Retinal pigment epithelial cell (primary cell): ENCODE data around the gene SLC16A12.

Experiments used
- DNase-seq: peaks from one replicate; pipeline ENCODE4 v3.0.0-alpha.2; 2010; ENCODE audit warnings: low read depth
- H3K4me3 ChIP-seq: 2 replicates; pipeline ENCODE4 v1.5.1; 2011; ENCODE audit warnings: mild to moderate bottlenecking, low read length, control low read depth, moderate library complexity
- TF ChIP-seq, protein P1 (sequence below): conservative IDR thresholded peaks from 2 replicates; pipeline ENCODE4 v1.5.1; 2011; ENCODE audit warnings: low read depth, low read length, control low read depth, inconsistent platforms

The SLC16A12 gene

DNA sequence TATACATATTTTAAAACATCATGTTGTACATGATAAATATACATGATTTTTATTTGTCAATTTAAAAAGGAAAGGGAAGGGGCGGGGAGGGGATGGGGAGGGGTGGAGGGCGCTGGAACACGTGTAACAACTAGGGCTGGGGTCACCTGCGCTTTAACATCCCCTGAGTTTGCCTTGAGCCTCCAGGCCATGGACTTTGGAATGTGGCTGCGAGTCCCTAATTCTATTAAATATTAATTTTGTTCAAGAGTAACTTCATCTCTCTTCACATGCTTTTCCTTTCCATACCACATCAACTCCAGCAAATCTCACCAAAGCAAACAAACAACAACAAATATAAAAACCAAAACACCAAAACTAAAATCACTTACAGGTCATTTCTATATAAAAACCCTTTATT, 110.4 kb downstream of the SLC16A12 start:
- no peak overlapping the region for H3K4me3 ChIP-seq
- TF ChIP-seq, protein P1, sequence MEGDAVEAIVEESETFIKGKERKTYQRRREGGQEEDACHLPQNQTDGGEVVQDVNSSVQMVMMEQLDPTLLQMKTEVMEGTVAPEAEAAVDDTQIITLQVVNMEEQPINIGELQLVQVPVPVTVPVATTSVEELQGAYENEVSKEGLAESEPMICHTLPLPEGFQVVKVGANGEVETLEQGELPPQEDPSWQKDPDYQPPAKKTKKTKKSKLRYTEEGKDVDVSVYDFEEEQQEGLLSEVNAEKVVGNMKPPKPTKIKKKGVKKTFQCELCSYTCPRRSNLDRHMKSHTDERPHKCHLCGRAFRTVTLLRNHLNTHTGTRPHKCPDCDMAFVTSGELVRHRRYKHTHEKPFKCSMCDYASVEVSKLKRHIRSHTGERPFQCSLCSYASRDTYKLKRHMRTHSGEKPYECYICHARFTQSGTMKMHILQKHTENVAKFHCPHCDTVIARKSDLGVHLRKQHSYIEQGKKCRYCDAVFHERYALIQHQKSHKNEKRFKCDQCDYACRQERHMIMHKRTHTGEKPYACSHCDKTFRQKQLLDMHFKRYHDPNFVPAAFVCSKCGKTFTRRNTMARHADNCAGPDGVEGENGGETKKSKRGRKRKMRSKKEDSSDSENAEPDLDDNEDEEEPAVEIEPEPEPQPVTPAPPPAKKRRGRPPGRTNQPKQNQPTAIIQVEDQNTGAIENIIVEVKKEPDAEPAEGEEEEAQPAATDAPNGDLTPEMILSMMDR = no peak
- DNase-seq = no peak

DNA sequence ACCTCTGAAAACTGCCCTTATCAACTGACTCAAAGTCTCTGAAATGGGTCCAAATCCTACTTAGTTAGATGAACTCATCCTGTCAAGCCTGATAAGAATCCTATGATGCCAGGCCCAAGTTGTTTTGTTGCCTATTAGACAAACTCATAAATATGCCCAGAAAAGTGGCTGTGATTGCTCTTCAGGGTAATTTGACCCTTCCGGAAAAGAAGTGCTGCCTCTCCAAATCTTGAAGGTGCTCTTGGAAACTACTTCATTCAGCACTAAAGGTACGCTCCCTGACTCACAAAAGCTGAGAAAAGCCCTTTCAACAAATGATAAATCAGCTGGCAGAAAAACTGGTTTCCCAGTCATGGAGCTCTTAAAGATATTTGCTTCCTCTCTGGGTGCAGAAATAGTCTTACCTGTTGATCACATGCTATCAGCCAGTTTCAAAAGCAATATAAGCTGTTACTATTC, 114.3 kb downstream of the SLC16A12 start:
- TF ChIP-seq, protein P1 = no peak
- H3K4me3 ChIP-seq = no peak overlapping the region
- no peak for DNase-seq

DNA sequence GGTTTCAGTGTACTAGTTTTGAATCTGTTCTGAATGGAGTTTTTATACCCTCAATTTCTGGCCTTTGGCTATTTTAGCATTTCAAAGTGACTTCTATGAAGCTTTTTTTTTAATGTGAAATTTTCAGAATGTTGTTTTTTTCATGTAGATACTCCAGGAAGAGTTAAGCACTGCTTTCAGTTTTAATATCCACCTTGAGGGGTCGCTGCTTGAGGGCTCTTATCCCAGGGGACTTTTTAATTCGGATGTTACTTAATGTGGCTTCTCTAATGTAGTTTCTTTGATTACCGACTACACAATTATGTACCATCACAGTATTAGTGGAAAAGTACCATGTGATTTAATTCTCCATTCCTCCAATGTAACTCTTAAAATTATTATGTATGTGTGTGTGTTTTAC, 115.8 kb downstream of the SLC16A12 start:
- H3K4me3 ChIP-seq = no peak overlapping the region
- TF ChIP-seq, protein P1 = peak; percentile 53
- DNase-seq = no peak

DNA sequence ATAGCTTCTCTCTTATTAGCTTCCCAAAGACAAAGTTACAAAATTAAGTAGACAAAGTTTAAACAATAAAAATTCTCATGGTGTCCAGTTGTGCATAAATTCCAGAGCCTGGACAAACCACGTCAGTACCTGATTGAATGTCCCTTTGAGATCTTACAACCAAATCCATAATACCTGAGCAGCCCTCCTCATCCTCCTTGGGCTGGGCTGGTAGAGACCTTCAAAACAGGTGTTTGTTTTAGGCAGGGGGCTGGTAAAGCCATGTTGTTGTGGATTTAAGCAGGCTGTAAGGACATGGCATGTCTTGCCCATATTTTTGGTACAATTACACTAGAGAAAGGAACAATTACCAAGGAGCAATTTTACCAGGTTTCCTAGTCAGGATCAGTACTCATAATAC, 118.9 kb downstream of the SLC16A12 start:
- no peak overlapping the region for H3K4me3 ChIP-seq
- DNase-seq = no peak
- TF ChIP-seq, protein P1 = no peak

DNA sequence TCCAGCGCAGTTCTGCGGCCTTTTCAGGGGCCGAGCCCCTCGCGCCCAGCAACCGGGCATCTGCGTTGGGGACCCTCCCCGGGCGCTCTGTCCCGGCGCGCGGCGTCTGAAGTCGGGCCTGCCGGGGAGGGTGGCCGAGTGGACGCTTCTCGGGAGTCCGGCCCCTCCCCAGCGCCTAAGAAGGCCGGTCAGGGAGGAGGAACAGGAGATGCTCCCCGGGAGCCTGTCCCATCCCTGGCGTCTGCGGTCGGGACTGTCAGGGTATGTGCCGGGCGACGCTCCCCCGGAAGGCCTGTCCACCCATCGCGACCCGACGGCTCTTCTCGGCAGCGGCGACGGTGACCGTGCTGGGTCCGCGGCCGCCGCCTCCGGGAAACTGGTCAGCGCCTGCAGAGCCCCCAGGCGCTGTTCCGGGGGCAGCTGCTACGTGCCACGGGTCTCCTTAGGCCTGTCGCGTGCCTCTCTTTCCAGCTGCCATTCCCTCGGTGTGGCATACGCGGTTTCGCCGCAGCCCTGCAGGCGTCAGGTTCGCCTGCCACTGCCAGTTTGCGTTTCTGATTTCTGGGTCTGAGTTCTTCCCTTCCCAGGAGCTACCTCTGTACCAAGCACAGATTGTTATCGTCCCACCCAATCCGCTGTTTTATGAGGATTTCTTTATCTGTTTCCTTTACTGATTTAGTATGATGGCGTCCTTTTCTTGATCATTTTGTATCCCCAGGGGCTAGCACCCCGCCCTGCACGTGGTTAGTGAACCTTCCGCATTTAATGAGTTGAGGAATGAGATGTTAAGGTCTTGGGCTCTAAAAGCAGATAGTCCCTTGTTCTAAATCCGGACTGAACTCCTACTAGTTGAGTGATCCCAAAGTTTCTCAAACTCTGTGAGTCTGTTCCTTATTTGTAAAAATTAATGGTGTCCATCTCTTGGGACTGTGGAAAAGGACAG, 120.2 kb downstream of the SLC16A12 start:
- no peak for DNase-seq
- TF ChIP-seq, protein P1 = no peak
- H3K4me3 ChIP-seq = peak overlapping the region; percentile 86

DNA sequence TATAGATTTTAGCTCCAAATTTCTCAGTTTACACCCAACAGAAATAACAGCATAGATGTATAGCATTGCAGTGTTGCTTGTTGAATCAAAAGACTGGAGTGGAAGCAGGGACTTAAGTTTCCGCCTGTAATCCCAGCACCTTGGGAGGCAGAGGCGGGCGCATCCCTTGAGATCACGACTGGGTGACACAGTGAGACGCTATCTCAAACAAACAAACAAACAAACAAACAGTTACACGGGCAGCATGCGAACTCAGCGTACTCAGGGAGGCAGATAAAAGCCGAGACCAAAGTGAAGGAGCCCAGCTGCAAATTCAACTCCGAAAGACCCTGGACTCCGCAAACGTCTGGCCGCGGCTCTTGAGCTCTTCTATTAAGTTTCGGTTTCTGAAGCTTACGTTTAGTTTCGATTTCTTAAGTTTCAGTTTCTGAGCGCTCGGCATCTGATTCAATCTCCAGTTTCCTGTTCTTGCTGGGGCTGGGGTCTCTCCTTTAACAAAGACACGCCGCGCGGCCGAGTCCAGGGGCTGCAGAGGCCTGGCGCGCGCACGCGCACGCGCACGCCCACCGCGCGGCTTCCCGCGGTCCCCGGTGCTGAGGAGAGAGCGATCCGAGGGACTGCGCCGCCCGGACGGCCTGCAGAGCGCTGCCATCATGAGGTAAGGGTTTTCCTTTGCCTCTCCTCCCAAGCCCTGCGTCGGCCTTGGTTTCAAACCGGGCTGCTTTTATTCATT, 121.1 kb downstream of the SLC16A12 start, which contains the start of gene IFIT5:
TSS of gene IFIT5 (plus strand) at position 423 of the 733 bp plus-strand sequence. CDS start at position 654, 231 bp downstream.
- TF ChIP-seq, protein P1 = no peak

More for the DNA sequence above, 121.1 kb downstream of the SLC16A12 start, which contains the start of gene IFIT5:
- no peak for DNase-seq
- peak within 1 kb of the TSS; percentile 86 for H3K4me3 ChIP-seq
